HEK293 (cell line): Measurements from ENCODE around the gene SLC1A7.

Experiments used
- CTCF ChIA-PET: fragments of 350-600 bp; formaldehyde crosslinking; extraction: SDS; loops from one replicate; lab custom pipeline; 2021; ENCODE audit warnings: antibody characterized with exemption; lab: Yijun Ruan, JAX
- POLR2A ChIA-PET: fragments of 300-600 bp; formaldehyde crosslinking; extraction: SDS; loops from one replicate; lab custom pipeline; 2020; ENCODE audit warnings: antibody characterized with exemption, inconsistent platforms; lab: Yijun Ruan, JAX
- H3K27ac ChIP-seq: fragments of 200-500 bp; sonication (Bioruptor generic); 2 replicates; pipeline ENCODE4 v1.5.1; 2014; ENCODE audit warnings: low read depth, low read length, control low read depth, inconsistent platforms; ENCODE audit errors: extremely low read depth
- H3K36me3 ChIP-seq, 2 experiments: fragments of 200-500 bp in 1 of 2; sonication (Bioruptor generic) in 1 of 2; 1 replicate in 1 of 2; 2 replicates in 1 of 2; pipeline ENCODE4 v1.5.1; 2014 to 2017; ENCODE audit warnings: inconsistent platforms in 2 of 2, low read length in 2 of 2; ENCODE audit not compliant: control insufficient read depth in 2 of 2, insufficient read depth in 1 of 2
- H3K4me1 ChIP-seq: fragments of 200-500 bp; sonication (Bioruptor generic); 2 replicates; pipeline ENCODE4 v1.5.1; 2014; ENCODE audit warnings: mild to moderate bottlenecking, low read length, inconsistent platforms; ENCODE audit not compliant: control insufficient read depth, insufficient read depth
- H3K4me3 ChIP-seq: 2 replicates; pipeline ENCODE4 v1.5.1; 2011; ENCODE audit warnings: low read depth, mild to moderate bottlenecking, control low read depth, low read length, moderate library complexity
- H3K9me3 ChIP-seq: fragments of 200-500 bp; sonication (Bioruptor generic); 2 replicates; pipeline ENCODE4 v1.5.1; 2014; ENCODE audit warnings: low read depth, low read length, inconsistent platforms; ENCODE audit not compliant: control insufficient read depth, insufficient read depth
- AEBP2 ChIP-seq: fragments of 450-650 bp; formaldehyde crosslinking; IDR thresholded peaks from 2 replicates; pipeline ENCODE4 v1.5.1; 2016; ENCODE audit warnings: missing biosample characterization, missing genetic modification characterization, borderline replicate concordance
- BCL11A ChIP-seq: fragments of 450-650 bp; formaldehyde crosslinking; IDR thresholded peaks from 2 replicates; pipeline ENCODE4 v1.5.1; 2016; ENCODE audit warnings: low read depth, missing biosample characterization, missing genetic modification characterization
- EGR2 ChIP-seq: fragments of 450-650 bp; formaldehyde crosslinking; IDR thresholded peaks from 2 replicates; pipeline ENCODE4 v1.5.1; 2016; ENCODE audit warnings: low read depth, missing biosample characterization, missing genetic modification characterization
- GLI4 ChIP-seq: fragments of 450-650 bp; formaldehyde crosslinking; IDR thresholded peaks from 2 replicates; pipeline ENCODE4 v1.5.1; 2016; ENCODE audit warnings: missing biosample characterization, missing genetic modification characterization
- KLF16 ChIP-seq: fragments of 450-650 bp; formaldehyde crosslinking; IDR thresholded peaks from 2 replicates; pipeline ENCODE4 v1.5.1; 2017; ENCODE audit warnings: missing biosample characterization, missing genetic modification characterization
- KLF9 ChIP-seq: fragments of 450-650 bp; formaldehyde crosslinking; IDR thresholded peaks from 2 replicates; pipeline ENCODE4 v1.5.1; 2016; ENCODE audit warnings: missing biosample characterization, missing genetic modification characterization, low read depth
- OSR2 ChIP-seq: fragments of 450-650 bp; formaldehyde crosslinking; IDR thresholded peaks from 2 replicates; pipeline ENCODE4 v1.5.1; 2016; ENCODE audit warnings: missing biosample characterization, missing genetic modification characterization
- OVOL3 ChIP-seq: fragments of 450-650 bp; formaldehyde crosslinking; IDR thresholded peaks from 2 replicates; pipeline ENCODE4 v1.5.1; 2016; ENCODE audit warnings: missing biosample characterization, missing genetic modification characterization
- SP7 ChIP-seq: fragments of 450-650 bp; formaldehyde crosslinking; IDR thresholded peaks from 2 replicates; pipeline ENCODE4 v1.5.1; 2016; ENCODE audit warnings: missing biosample characterization, missing genetic modification characterization
- TCF7L2 ChIP-seq: IDR thresholded peaks from 2 replicates; pipeline ENCODE4 v1.6.1; 2011; ENCODE audit warnings: low read depth, mild to moderate bottlenecking, inconsistent platforms, low read length, moderate library complexity, borderline replicate concordance
- TSHZ1 ChIP-seq: fragments of 450-650 bp; formaldehyde crosslinking; IDR thresholded peaks from 2 replicates; pipeline ENCODE4 v1.5.1; 2016; ENCODE audit warnings: missing biosample characterization, missing genetic modification characterization, borderline replicate concordance
- ZFHX2 ChIP-seq: fragments of 450-650 bp; formaldehyde crosslinking; conservative IDR thresholded peaks from 2 replicates; pipeline ENCODE4 v1.5.1; 2016; ENCODE audit warnings: missing biosample characterization, missing genetic modification characterization
- ZNF23 ChIP-seq: fragments of 450-650 bp; formaldehyde crosslinking; IDR thresholded peaks from 2 replicates; pipeline ENCODE4 v1.5.1; 2016; ENCODE audit warnings: missing biosample characterization, missing genetic modification characterization, borderline replicate concordance
- ZNF248 ChIP-seq: fragments of 450-650 bp; formaldehyde crosslinking; IDR thresholded peaks from 2 replicates; pipeline ENCODE4 v1.5.1; 2017; ENCODE audit warnings: missing biosample characterization, missing genetic modification characterization
- ZNF274 ChIP-seq, 2 experiments: fragments of 200-500 bp in 1 of 2; fragments of 450-650 bp in 1 of 2; sonication (Bioruptor generic) in 1 of 2; formaldehyde crosslinking in 1 of 2; IDR thresholded peaks; 2 replicates each; pipeline versions ENCODE4 v1.5.1 to v1.6.1; 2014 to 2016; ENCODE audit warnings: borderline replicate concordance in 1 of 2, inconsistent platforms in 1 of 2, low read length in 1 of 2, missing biosample characterization in 1 of 2, missing genetic modification characterization in 1 of 2
- ZNF292 ChIP-seq: fragments of 450-650 bp; formaldehyde crosslinking; IDR thresholded peaks from 2 replicates; pipeline ENCODE4 v1.5.1; 2016; ENCODE audit warnings: low read depth, missing biosample characterization, missing genetic modification characterization, borderline replicate concordance
- ZNF311 ChIP-seq: fragments of 450-650 bp; formaldehyde crosslinking; IDR thresholded peaks from 2 replicates; pipeline ENCODE4 v1.5.1; 2017; ENCODE audit warnings: missing biosample characterization, missing genetic modification characterization, borderline replicate concordance
- ZNF521 ChIP-seq: fragments of 450-650 bp; formaldehyde crosslinking; IDR thresholded peaks from 2 replicates; pipeline ENCODE4 v1.5.1; 2017; ENCODE audit warnings: missing biosample characterization, mild to moderate bottlenecking, missing genetic modification characterization
- ZNF600 ChIP-seq: fragments of 450-650 bp; formaldehyde crosslinking; IDR thresholded peaks from 2 replicates; pipeline ENCODE4 v1.5.1; 2016; ENCODE audit warnings: missing biosample characterization, missing genetic modification characterization
- ZNF621 ChIP-seq: fragments of 450-650 bp; formaldehyde crosslinking; IDR thresholded peaks from 2 replicates; pipeline ENCODE4 v1.5.1; 2017; ENCODE audit warnings: missing biosample characterization, missing genetic modification characterization
- ZNF660 ChIP-seq: fragments of 450-650 bp; IDR thresholded peaks from 2 replicates; pipeline ENCODE4 v1.5.1; 2018; ENCODE audit warnings: missing biosample characterization, mild to moderate bottlenecking, missing genetic modification characterization
- ZNF747 ChIP-seq: fragments of 450-650 bp; formaldehyde crosslinking; IDR thresholded peaks from 2 replicates; pipeline ENCODE4 v1.5.1; 2016; ENCODE audit warnings: missing biosample characterization, missing genetic modification characterization
- ZNF768 ChIP-seq: fragments of 450-650 bp; formaldehyde crosslinking; IDR thresholded peaks from 2 replicates; pipeline ENCODE4 v1.5.1; 2018; ENCODE audit warnings: missing biosample characterization, mild to moderate bottlenecking, missing genetic modification characterization
- TF ChIP-seq, protein P1 (sequence below): fragments of 450-650 bp; formaldehyde crosslinking; IDR thresholded peaks from 2 replicates; pipeline ENCODE4 v1.5.1; 2016; ENCODE audit warnings: missing biosample characterization, missing genetic modification characterization, borderline replicate concordance

Gene SLC1A7

GRCh38 chr1:53083636-53084588 is 58.5 kb downstream of the SLC1A7 start (continued):
- TF ChIP-seq ZNF248 (tag by site-specific recombination) (no peak), OVOL3 (tag by site-specific recombination) (no peak), ZNF23 (tag by site-specific recombination) (no peak), ZFHX2 (tag by site-specific recombination) (peak; percentile 21; the same call in 1 of the 2 replicates), BCL11A (tag by site-specific recombination) (no peak), EGR2 (peak; percentile 57; the same call in 1 of the 2 replicates), OSR2 (tag by site-specific recombination) (no peak), SP7 (tag by site-specific recombination) (no peak), ZNF274 (IDR thresholded peaks at IDR 0.05; ENCODE audit: low read length) (no peak), ZNF274 (tag by site-specific recombination; IDR thresholded peaks at IDR 0.05; ENCODE audit: borderline replicate concordance) (no peak)

DNA sequence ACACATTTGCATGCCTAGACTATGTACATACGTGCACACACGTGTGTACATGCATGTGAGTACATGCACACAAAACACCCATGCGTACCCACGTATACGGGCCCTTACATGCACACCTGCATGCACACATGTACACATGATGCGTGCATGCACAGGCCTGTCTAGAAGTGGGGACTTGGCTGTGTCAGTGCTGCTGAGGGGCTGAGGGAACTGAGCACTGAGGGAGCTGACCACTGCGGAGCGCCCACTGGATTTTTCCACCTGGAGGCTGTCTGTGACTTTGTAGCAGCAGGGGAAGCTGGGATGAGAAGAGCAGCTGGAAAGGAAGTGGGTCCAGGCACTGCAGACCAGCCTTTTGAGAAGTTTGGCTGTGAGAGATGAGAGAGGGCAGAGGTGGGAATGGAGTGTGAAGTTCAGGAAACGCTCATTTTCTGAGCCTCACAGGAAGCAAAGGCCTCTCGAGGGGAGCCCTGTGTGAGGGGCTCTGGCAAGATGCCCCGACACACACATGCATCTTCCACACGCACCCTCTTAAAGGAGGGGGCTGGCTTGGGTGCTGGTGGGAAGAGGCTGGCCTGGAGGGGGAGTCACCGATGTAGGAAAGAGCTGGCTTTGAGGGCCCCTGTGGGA is 59.5 kb downstream of the SLC1A7 start:
- Histone ChIP-seq H3K4me3 (no peak overlapping the region), H3K36me3 (no peaks in the 10 kb centered on the region), H3K27ac (no peak overlapping the region), H3K9me3 (no peaks in the 10 kb centered on the region), H3K4me1 (no peaks in the 10 kb centered on the region)
- POLR2A ChIA-PET, result no interaction called here
- CTCF ChIA-PET, result interaction anchor here (1.4 kb wide), 1 partner anchor 99 kb away, joined by 5 read pairs; no protein-coding TSS in a partner anchor
- TF ChIP-seq KLF9 (no peak), ZNF521 (tag by site-specific recombination) (no peak), AEBP2 (tag by site-specific recombination) (no peak), ZNF292 (tag by site-specific recombination) (no peak), ZNF747 (tag by site-specific recombination) (no peak), ZNF621 (tag by site-specific recombination) (no peak), ZNF600 (tag by site-specific recombination) (no peak), GLI4 (no peak), ZNF311 (tag by site-specific recombination) (no peak), ZNF660 (no peak), TCF7L2 (no peak), TSHZ1 (tag by site-specific recombination) (no peak), KLF16 (no peak), ZNF768 (tag by site-specific recombination) (no peak)
- TF ChIP-seq, protein P1, sequence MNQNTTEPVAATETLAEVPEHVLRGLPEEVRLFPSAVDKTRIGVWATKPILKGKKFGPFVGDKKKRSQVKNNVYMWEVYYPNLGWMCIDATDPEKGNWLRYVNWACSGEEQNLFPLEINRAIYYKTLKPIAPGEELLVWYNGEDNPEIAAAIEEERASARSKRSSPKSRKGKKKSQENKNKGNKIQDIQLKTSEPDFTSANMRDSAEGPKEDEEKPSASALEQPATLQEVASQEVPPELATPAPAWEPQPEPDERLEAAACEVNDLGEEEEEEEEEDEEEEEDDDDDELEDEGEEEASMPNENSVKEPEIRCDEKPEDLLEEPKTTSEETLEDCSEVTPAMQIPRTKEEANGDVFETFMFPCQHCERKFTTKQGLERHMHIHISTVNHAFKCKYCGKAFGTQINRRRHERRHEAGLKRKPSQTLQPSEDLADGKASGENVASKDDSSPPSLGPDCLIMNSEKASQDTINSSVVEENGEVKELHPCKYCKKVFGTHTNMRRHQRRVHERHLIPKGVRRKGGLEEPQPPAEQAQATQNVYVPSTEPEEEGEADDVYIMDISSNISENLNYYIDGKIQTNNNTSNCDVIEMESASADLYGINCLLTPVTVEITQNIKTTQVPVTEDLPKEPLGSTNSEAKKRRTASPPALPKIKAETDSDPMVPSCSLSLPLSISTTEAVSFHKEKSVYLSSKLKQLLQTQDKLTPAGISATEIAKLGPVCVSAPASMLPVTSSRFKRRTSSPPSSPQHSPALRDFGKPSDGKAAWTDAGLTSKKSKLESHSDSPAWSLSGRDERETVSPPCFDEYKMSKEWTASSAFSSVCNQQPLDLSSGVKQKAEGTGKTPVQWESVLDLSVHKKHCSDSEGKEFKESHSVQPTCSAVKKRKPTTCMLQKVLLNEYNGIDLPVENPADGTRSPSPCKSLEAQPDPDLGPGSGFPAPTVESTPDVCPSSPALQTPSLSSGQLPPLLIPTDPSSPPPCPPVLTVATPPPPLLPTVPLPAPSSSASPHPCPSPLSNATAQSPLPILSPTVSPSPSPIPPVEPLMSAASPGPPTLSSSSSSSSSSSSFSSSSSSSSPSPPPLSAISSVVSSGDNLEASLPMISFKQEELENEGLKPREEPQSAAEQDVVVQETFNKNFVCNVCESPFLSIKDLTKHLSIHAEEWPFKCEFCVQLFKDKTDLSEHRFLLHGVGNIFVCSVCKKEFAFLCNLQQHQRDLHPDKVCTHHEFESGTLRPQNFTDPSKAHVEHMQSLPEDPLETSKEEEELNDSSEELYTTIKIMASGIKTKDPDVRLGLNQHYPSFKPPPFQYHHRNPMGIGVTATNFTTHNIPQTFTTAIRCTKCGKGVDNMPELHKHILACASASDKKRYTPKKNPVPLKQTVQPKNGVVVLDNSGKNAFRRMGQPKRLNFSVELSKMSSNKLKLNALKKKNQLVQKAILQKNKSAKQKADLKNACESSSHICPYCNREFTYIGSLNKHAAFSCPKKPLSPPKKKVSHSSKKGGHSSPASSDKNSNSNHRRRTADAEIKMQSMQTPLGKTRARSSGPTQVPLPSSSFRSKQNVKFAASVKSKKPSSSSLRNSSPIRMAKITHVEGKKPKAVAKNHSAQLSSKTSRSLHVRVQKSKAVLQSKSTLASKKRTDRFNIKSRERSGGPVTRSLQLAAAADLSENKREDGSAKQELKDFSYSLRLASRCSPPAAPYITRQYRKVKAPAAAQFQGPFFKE, result no peak
